ENCODE measurements around the gene CNTNAP2.
A peak's percentile ranks its signal among the peaks of the same experiment; 100 is the strongest.

Gene CNTNAP2

GRCh38 chr7:148337246-148337965 is 2220.8 kb downstream of the CNTNAP2 start:
- Histone ChIP-seq H3K23ac (ENCODE audit: low read length) (no peak overlapping the region), H3K4me1 (ENCODE audit: control insufficient read depth, low read depth, low read length) (peaks cover 24% of the 10 kb centered on the region), H3K27ac (ENCODE audit: low read depth, low read length) (peak overlapping the region; percentile 63), H3K79me1 (ENCODE audit: low read length) (no peaks in the 10 kb centered on the region), H3K9ac (ENCODE audit: low read length) (peak overlapping the region; percentile 59), H3K79me2 (ENCODE audit: control insufficient read depth, insufficient read depth, low read length) (peaks cover 26% of the 10 kb centered on the region), H2BK5ac (ENCODE audit: low read length) (peak overlapping the region; percentile 71), H2BK15ac (replicated peaks; ENCODE audit: low read depth) (no peak overlapping the region), H3K18ac (ENCODE audit: low read length) (peak overlapping the region; percentile 69), H4K5ac (ENCODE audit: low read length) (no peak overlapping the region), H3K4me3 (ENCODE audit: low read length) (no peak overlapping the region), H3K36me3 (ENCODE audit: control insufficient read depth, insufficient read depth, low read length) (no peaks in the 10 kb centered on the region), H4K8ac (ENCODE audit: low read depth, low read length) (peak overlapping the region; percentile 8), H3K4me2 (ENCODE audit: low read length) (peak overlapping the region; percentile 9), H3K56ac (ENCODE audit: low read length) (peak overlapping the region; percentile 83), H3K27me3 (ENCODE audit: insufficient read depth, low read length, poor library complexity) (no peaks in the 10 kb centered on the region), H2BK120ac (ENCODE audit: low read depth, low read length) (peak overlapping the region; percentile 15), H3K4ac (ENCODE audit: low read depth, low read length) (peak overlapping the region; percentile 93), H2AK5ac (ENCODE audit: low read length) (no peak overlapping the region)
- no CpG with 5 or more reads among the region's 11 CpGs for WGBS (ENCODE audit: extremely low coverage, insufficient coverage, low lambda C conversion rate)
- peak; percentile 89 for DNase-seq

GRCh38 chr7:148337995-148338747 is 2221.6 kb downstream of the CNTNAP2 start:
- Histone ChIP-seq H4K5ac (ENCODE audit: low read length) (no peak overlapping the region), H3K79me1 (ENCODE audit: low read length) (no peaks in the 10 kb centered on the region), H3K36me3 (ENCODE audit: control insufficient read depth, insufficient read depth, low read length) (no peaks in the 10 kb centered on the region), H2BK120ac (ENCODE audit: low read depth, low read length) (peak overlapping the region; percentile 96), H3K56ac (ENCODE audit: low read length) (peak overlapping the region; percentile 86), H4K8ac (ENCODE audit: low read depth, low read length) (no peak overlapping the region), H3K79me2 (ENCODE audit: control insufficient read depth, insufficient read depth, low read length) (peaks cover 32% of the 10 kb centered on the region), H3K27me3 (ENCODE audit: insufficient read depth, low read length, poor library complexity) (no peaks in the 10 kb centered on the region), H3K4me1 (ENCODE audit: control insufficient read depth, low read depth, low read length) (peaks cover 26% of the 10 kb centered on the region), H2AK5ac (ENCODE audit: low read length) (no peak overlapping the region), H2BK15ac (replicated peaks; ENCODE audit: low read depth) (no peak overlapping the region), H3K4me2 (ENCODE audit: low read length) (no peak overlapping the region), H2BK5ac (ENCODE audit: low read length) (no peak overlapping the region), H3K4ac (ENCODE audit: low read depth, low read length) (peak overlapping the region; percentile 90), H3K23ac (ENCODE audit: low read length) (no peak overlapping the region), H3K9ac (ENCODE audit: low read length) (peak overlapping the region; percentile 90), H3K18ac (ENCODE audit: low read length) (peak overlapping the region; percentile 89), H3K27ac (ENCODE audit: low read depth, low read length) (no peak overlapping the region), H3K4me3 (ENCODE audit: low read length) (no peak overlapping the region)
- DNase-seq = no peak
- WGBS (ENCODE audit: extremely low coverage, insufficient coverage, low lambda C conversion rate) = no CpG with 5 or more reads among the region's 5 CpGs

GRCh38 chr7:148340438-148341280 is 2224.1 kb downstream of the CNTNAP2 start:
- Histone ChIP-seq H4K8ac (ENCODE audit: low read depth, low read length) (no peak overlapping the region), H2AK5ac (ENCODE audit: low read length) (no peak overlapping the region), H3K4ac (ENCODE audit: low read depth, low read length) (no peak overlapping the region), H3K27ac (ENCODE audit: low read depth, low read length) (peak overlapping the region; percentile 37), H3K27me3 (ENCODE audit: insufficient read depth, low read length, poor library complexity) (no peaks in the 10 kb centered on the region), H3K56ac (ENCODE audit: low read length) (peak overlapping the region; percentile 80), H3K4me1 (ENCODE audit: control insufficient read depth, low read depth, low read length) (peaks cover 27% of the 10 kb centered on the region), H3K23ac (ENCODE audit: low read length) (no peak overlapping the region), H3K4me3 (ENCODE audit: low read length) (peak overlapping the region; percentile 64), H2BK15ac (replicated peaks; ENCODE audit: low read depth) (peak overlapping the region; percentile 65), H2BK120ac (ENCODE audit: low read depth, low read length) (no peak overlapping the region), H3K79me1 (ENCODE audit: low read length) (peaks cover 3% of the 10 kb centered on the region), H4K5ac (ENCODE audit: low read length) (no peak overlapping the region), H3K18ac (ENCODE audit: low read length) (peak overlapping the region; percentile 77), H2BK5ac (ENCODE audit: low read length) (no peak overlapping the region), H3K79me2 (ENCODE audit: control insufficient read depth, insufficient read depth, low read length) (peaks cover 52% of the 10 kb centered on the region), H3K4me2 (ENCODE audit: low read length) (peak overlapping the region; percentile 22), H3K36me3 (ENCODE audit: control insufficient read depth, insufficient read depth, low read length) (no peaks in the 10 kb centered on the region), H3K9ac (ENCODE audit: low read length) (peak overlapping the region; percentile 90)
- WGBS (ENCODE audit: extremely low coverage, insufficient coverage, low lambda C conversion rate) = no CpG with 5 or more reads among the region's 15 CpGs
- DNase-seq = peak; percentile 68

- WGBS (ENCODE audit: extremely low coverage, insufficient coverage, low lambda C conversion rate) = no CpG with 5 or more reads among the region's 1 CpG
- H2BK5ac ChIP-seq (ENCODE audit: low read length) = no peak overlapping the region
- H3K18ac ChIP-seq (ENCODE audit: low read length) = no peak overlapping the region
- H3K23ac ChIP-seq (ENCODE audit: low read length) = no peak overlapping the region
- H4K8ac ChIP-seq (ENCODE audit: low read depth, low read length) = no peak overlapping the region
- no peak overlapping the region for H4K5ac ChIP-seq (ENCODE audit: low read length)
- no peak overlapping the region for H3K4me3 ChIP-seq (ENCODE audit: low read length)
- H3K79me1 ChIP-seq (ENCODE audit: low read length) = peaks cover 3% of the 10 kb centered on the region
- no peak overlapping the region for H2BK120ac ChIP-seq (ENCODE audit: low read depth, low read length)
- no peak overlapping the region for H3K9ac ChIP-seq (ENCODE audit: low read length)
- H3K79me2 ChIP-seq (ENCODE audit: control insufficient read depth, insufficient read depth, low read length) = peaks cover 72% of the 10 kb centered on the region
- H3K27me3 ChIP-seq (ENCODE audit: insufficient read depth, low read length, poor library complexity) = no peaks in the 10 kb centered on the region
- H3K27ac ChIP-seq (ENCODE audit: low read depth, low read length) = peak overlapping the region; percentile 18
- H3K56ac ChIP-seq (ENCODE audit: low read length) = peak overlapping the region; percentile 15
- H3K4ac ChIP-seq (ENCODE audit: low read depth, low read length) = peak overlapping the region; percentile 93
- no peak overlapping the region for H3K4me2 ChIP-seq (ENCODE audit: low read length)
- no peak overlapping the region for H2AK5ac ChIP-seq (ENCODE audit: low read length)
- H2BK15ac ChIP-seq (replicated peaks; ENCODE audit: low read depth) = no peak overlapping the region
- H3K36me3 ChIP-seq (ENCODE audit: control insufficient read depth, insufficient read depth, low read length) = no peaks in the 10 kb centered on the region
- peaks cover 14% of the 10 kb centered on the region for H3K4me1 ChIP-seq (ENCODE audit: control insufficient read depth, low read depth, low read length)
- peak; percentile 77 for DNase-seq
These were observed 2227.8 kb downstream of the CNTNAP2 start for GRCh38 chr7:148344406-148344805.

GRCh38 chr7:148347981-148348380 is 2231.4 kb downstream of the CNTNAP2 start:
- H2BK120ac ChIP-seq (ENCODE audit: low read depth, low read length) = no peak overlapping the region
- H3K4me3 ChIP-seq (ENCODE audit: low read length) = no peak overlapping the region
- H3K36me3 ChIP-seq (ENCODE audit: control insufficient read depth, insufficient read depth, low read length) = no peaks in the 10 kb centered on the region
- H2BK15ac ChIP-seq (replicated peaks; ENCODE audit: low read depth) = no peak overlapping the region
- H2AK5ac ChIP-seq (ENCODE audit: low read length) = no peak overlapping the region
- H3K4ac ChIP-seq (ENCODE audit: low read depth, low read length) = no peak overlapping the region
- no peak overlapping the region for H3K4me2 ChIP-seq (ENCODE audit: low read length)
- no peak overlapping the region for H2BK5ac ChIP-seq (ENCODE audit: low read length)
- H3K79me2 ChIP-seq (ENCODE audit: control insufficient read depth, insufficient read depth, low read length) = peaks cover 75% of the 10 kb centered on the region
- H3K9ac ChIP-seq (ENCODE audit: low read length) = no peak overlapping the region
- H3K27me3 ChIP-seq (ENCODE audit: insufficient read depth, low read length, poor library complexity) = no peaks in the 10 kb centered on the region
- no peak overlapping the region for H3K56ac ChIP-seq (ENCODE audit: low read length)
- H3K79me1 ChIP-seq (ENCODE audit: low read length) = peaks cover 14% of the 10 kb centered on the region
- no CpG with 5 or more reads among the region's 5 CpGs for WGBS (ENCODE audit: extremely low coverage, insufficient coverage, low lambda C conversion rate)
- H3K18ac ChIP-seq (ENCODE audit: low read length) = no peak overlapping the region
- no peak for DNase-seq
- no peak overlapping the region for H3K27ac ChIP-seq (ENCODE audit: low read depth, low read length)
- H4K5ac ChIP-seq (ENCODE audit: low read length) = no peak overlapping the region
- H4K8ac ChIP-seq (ENCODE audit: low read depth, low read length) = no peak overlapping the region
- H3K4me1 ChIP-seq (ENCODE audit: control insufficient read depth, low read depth, low read length) = peaks cover 14% of the 10 kb centered on the region
- no peak overlapping the region for H3K23ac ChIP-seq (ENCODE audit: low read length)
